GM21390 (cell line): ENCODE data around the gene NOS1AP.

Experiments
- ATAC-seq: cut with Tn5 transposase; IDR thresholded peaks from one replicate; pipeline ENCODE4 v1.9.1; 2021; ENCODE audit not compliant: unreplicated experiment

The NOS1AP gene

GRCh38 chr1:162240577-162240976 lies 171.1 kb downstream of the NOS1AP start:
- ATAC-seq: no peak

- no peak for ATAC-seq
Observed at GRCh38 chr1:162242804-162243203, 173.3 kb downstream of the NOS1AP start.

GRCh38 chr1:162248854-162249535 lies 179.5 kb downstream of the NOS1AP start:
- no peak for ATAC-seq

- no peak for ATAC-seq
Observed at GRCh38 chr1:162250004-162250730, 180.7 kb downstream of the NOS1AP start.

DNA sequence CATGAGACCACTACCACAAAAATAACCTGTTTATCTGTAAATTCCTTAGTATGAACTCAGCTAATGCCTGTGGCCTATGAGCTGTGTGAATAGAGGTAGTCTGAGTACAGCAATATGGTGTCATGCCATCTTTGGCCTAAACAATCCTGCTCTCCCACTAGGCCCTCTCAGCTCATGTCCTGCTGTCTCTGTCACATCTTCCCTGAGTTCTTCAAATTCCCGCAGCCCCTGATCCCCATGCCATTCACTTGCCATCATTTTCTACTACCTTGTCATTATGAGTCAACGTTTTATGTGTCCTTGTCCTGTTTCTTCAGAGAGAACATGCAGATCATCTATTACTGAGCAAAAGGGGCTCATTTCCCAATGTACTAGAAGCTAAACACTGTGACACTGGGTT lies 181.6 kb downstream of the NOS1AP start:
- no peak for ATAC-seq

DNA sequence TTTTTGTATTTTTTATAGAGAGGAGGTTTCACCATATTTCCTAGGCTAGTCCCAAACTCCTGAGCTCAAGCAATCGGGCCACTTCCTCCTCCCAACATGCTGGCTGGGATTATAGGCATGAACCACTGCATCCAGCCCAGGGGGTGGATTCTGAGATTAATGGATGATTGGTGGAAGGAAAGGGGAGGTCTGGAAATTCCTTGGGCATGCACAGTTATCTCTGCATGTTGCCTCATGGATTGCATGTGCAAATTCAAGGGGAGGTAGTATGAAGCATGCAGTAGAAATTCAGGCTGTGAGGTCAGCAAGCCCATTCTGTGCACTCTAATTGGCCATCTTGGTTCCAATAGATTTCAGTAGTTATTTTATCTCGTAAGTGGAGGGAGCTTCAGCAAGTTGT lies 182.7 kb downstream of the NOS1AP start:
- ATAC-seq: no peak

DNA sequence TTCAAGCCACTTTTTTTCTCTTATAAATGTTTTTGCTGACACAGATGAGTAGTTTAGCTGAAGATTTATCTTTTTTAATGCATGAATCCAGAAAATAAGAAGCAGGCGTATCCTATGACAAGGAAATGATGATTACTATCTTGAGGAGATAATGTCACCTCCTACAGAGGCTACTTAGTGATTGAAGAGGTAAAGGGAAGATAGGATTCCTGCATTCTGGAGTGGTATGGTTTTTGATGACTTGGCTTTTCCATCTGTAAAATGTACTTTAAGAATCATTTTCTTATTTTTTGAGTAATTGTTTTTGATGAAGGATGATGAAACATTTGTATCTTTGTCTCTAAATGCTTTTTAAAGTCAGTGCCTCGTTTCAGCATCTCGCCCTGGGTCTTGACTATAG lies 184.3 kb downstream of the NOS1AP start:
- ATAC-seq: no peak

DNA sequence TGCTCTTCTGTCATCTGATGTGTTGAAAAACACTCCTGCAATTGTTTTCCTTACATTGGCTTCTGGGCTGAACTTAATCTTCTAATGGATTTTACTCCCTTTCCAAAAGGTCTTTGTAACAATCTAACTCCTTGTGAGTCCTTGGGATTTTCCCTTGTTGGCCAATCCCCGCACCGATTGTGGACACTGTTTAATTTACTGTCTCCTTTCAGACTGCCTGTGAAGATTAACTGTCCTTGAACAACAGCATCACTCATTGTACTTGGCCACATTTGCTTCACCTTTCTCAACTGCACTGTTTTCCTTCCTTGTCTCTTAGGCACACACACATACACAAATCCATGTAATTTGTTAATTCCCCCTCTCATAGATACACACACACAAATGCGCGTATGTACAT lies 186.8 kb downstream of the NOS1AP start:
- no peak for ATAC-seq

DNA sequence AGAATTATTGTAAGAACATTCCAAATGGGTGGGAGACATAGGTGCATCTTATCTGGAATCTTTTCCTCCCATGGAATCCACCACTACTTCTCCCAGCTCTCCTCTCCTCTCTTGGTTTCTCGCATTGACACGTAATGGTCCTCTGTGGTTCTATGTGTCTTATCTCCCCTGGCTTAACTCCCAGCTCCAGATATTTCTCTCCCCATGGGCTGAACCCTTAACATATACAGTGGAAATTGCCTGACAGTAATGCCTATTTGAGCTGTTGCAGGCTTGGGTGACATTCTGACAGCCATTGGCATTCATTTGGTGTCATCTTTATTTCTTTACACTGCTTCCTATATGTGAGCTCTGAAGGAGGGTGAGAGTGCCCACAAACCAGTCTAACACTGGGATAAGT lies 188.9 kb downstream of the NOS1AP start:
- no peak for ATAC-seq

DNA sequence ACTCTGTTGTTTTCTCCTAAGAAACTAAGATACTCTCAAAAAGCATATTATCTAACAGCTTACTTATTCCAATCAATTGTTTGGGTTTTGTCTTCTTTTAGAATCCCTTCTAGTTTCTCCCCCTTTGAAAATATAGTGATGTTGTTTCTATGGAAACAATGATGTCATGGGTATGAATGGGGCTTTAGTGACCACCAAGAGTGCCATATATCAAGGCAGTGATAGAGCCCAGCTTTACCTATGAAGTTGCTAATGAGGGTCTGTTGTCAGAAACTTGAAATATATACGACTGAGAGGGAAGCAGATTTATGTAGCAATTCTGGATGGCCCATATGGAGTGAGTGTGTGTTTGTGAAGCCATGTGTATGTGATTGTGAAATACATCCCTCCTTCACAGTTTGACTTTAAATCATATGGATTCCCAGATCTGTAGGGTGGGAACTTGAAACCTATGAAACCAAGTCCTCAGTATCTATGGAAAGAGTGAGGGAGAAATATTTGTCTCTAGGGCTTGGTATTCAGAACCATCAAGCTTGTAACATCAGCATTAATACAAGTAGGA lies 190.5 kb downstream of the NOS1AP start:
- ATAC-seq: no peak

DNA sequence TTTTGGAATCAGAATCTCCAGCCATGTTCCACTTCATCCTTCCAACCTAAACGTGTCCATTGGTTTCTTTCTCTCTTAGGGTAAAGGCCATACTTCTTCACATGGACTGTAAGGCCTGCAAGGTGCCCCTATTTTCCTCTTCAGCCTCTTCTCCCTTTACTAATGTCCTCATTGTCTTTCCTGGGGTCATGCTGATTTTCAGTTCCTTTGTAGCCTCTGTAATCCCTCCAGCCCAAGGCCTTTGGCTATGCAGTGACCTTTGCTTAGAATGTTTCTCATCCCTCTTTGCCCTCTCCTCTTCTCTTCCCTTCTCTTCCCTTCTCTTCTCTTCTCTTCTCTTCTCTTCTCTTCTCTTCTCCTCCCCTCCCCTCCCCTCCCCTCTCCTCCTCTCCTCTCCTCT lies 194.6 kb downstream of the NOS1AP start:
- ATAC-seq: no peak

GRCh38 chr1:162265983-162266382 lies 196.5 kb downstream of the NOS1AP start:
- ATAC-seq: no peak

DNA sequence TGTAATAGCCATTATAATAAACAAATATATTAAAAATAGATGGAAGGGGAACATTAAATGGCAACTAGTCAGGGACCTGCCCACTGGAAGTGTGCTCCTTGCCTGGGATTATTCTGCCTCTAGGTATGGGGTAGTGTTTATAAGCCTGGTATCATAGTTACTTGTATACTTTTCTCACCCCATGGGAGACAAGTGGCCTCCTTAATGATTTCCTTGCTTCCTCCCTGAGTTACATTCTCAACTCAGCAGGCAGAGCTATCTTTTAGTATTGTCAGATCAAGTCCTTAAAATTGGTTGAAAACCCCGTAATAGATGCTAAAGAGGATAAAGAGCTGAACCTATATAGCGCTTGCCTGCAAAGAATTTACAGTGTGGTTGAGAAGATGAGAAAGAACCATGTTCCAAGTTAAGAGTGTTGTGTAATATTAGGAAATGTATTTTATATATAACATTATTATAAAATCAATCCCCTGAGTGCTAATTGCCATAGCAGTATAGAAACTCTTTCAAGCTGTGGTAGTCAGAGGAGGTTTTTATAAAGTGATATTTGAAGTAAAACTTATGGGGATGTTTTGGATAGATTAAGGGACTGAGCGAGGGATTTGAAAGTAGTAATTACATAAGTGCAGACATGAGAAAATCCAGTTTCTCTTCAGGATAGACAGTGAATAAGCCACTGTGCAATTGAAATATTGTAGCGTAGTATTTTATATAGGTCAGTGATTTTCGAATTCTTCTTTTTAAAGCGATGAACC lies 200.7 kb downstream of the NOS1AP start:
- ATAC-seq: no peak

DNA sequence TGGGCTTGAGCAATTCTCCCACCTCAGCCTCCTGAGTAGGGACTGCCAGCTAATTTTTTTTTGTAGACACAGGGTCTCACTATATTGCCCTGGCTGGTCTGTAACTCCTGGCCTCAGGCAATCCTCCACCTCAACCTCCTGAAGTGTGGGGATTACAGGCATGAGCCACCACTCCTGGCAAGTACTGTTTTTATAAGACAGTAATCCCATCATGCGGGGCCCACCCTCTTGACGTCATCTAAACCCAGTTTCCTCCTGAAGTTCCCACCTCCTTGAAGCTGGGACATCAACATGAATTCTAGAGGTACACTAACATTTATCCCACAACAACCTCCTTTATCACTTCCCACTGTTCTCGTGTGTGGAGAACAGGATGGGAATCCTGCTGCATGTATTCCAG lies 202.5 kb downstream of the NOS1AP start:
- ATAC-seq: no peak

- ATAC-seq: no peak
Observed at GRCh38 chr1:162272419-162272818, 202.9 kb downstream of the NOS1AP start.

- no peak for ATAC-seq
Observed at GRCh38 chr1:162275622-162276175, 206.2 kb downstream of the NOS1AP start.

DNA sequence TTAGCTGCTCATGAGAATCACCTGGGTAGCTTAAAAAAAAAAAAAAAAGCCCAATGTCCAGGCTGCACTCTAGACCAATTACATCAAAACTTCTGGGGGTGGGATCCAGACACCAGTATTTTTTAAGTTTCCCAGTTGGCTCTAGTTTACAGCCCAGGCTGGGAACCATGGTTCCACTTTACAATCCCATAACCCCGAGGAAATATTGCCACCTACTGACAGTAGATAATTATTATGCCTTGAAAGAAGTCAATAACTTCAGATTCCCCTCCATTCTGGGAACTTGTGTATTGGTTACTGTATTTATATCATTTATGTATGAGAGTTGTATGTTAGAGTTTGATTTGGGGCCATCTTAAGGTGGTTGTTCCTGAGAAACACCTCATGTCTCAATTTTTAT lies 207.0 kb downstream of the NOS1AP start:
- no peak for ATAC-seq

DNA sequence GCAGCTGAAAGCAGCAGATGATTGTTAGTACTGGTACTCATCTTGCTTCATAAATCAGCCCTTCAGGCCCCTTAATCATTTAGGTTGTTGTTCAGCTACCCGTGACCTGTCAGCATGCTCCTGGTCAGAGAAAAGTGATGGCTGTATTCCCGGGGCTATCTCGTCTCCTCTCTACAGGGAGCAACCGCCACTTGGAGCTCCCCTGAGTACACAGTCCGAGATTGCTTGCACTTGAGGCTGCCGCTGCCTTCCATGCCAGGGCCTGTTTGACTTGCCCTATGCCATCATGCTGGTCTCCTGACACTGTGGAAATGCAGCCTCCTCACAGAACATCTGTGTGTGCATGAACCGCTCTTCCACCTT lies 209.6 kb downstream of the NOS1AP start:
- no peak for ATAC-seq

DNA sequence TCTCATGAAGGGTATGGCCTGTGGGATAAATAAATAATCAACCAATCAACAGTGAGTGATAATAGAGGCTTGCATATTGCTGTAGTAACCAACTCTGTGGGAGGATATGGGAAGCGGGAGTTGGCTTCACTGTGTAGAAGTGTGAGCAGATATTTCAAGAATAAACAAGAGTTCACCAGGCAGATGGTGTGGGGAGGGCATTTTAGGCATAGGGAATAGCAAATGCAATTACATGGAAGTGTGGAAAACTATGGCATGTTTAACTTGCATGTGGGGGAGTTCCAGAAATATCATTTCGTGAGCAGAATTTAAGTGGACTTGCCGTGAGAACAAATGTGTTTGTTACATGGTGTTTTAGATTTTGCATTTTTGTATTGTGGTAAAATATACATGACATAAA lies 211.9 kb downstream of the NOS1AP start:
- ATAC-seq: no peak

DNA sequence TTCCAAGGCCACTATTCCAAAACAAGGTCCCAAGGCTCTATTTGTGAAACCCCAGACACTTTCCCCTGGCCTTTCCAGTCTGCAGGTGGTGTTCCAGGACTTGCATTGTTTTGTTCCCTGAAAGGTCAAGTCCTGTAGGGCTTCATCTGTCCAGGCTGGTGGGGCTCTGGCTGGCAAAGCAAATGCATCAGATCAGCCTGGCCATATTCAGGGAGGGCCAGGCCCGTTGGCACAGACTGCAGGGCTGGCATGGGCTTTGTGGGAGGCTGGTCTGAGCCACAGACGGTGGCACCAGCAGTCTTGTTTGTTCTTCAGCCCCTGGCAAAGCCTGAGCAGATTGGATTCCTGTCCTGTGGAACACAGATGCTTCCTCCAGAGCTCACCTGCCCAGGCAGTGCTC lies 214.2 kb downstream of the NOS1AP start:
- ATAC-seq: no peak

- no peak for ATAC-seq
Observed at GRCh38 chr1:162284206-162284955, 214.9 kb downstream of the NOS1AP start.
